SK-N-SH (cell line): ENCODE data around the gene LEMD1. TPM values are rescaled to one million over a fixed set of nuclear protein-coding genes. Genes with fewer than 3 reads are reported as not detected.

Source experiments
- CTCF ChIA-PET: fragments of 300-600, 350-600 bp; formaldehyde crosslinking; extraction: SDS; loops from one replicate; lab custom pipeline; 2021; lab: Yijun Ruan, JAX
- POLR2A ChIA-PET: fragments of 350-600 bp; sonication (Branson Sonifier 250); formaldehyde crosslinking; extraction: SDS; loops from one replicate; lab custom pipeline; 2020; ENCODE audit warnings: antibody characterized with exemption, inconsistent platforms; lab: Yijun Ruan, JAX
- DNase-seq: peaks from one replicate; pipeline ENCODE4 v3.0.0; 2012
- H2AFZ ChIP-seq: fragments of 200-600 bp; sonication (generic); 2 replicates; pipeline ENCODE4 v1.8.1; 2016; ENCODE audit warnings: antibody characterized with exemption, mild to moderate bottlenecking, low read depth
- H3F3A ChIP-seq: fragments of 200-600 bp; sonication (generic); replicated peaks from 2 replicates; pipeline ENCODE3; 2016; ENCODE audit warnings: antibody characterized with exemption, mild to moderate bottlenecking; ENCODE audit not compliant: insufficient read depth
- H3K27ac ChIP-seq, 2 experiments: fragments of 200-500 bp in 1 of 2; fragments of 200-600 bp in 1 of 2; sonication (Bioruptor generic) in 1 of 2; sonication (generic), shearing (Covaris generic) in 1 of 2; 2 replicates each; pipeline versions ENCODE4 v1.5.1 to v1.6.1; 2014 to 2016; ENCODE audit warnings: low read depth in 2 of 2, inconsistent platforms in 1 of 2, low read length in 1 of 2, mild to moderate bottlenecking in 1 of 2, mixed read lengths in 1 of 2
- H3K27me3 ChIP-seq: fragments of 200-600 bp; sonication (generic), shearing (Covaris generic); 2 replicates; pipeline ENCODE4 v1.6.1; 2016; ENCODE audit warnings: mixed run types; ENCODE audit not compliant: insufficient read depth
- H3K36me3 ChIP-seq, 2 experiments: fragments of 200-500 bp in 1 of 2; fragments of 200-600 bp in 1 of 2; sonication (Bioruptor generic) in 1 of 2; sonication (generic) in 1 of 2; replicated peaks in 1 of 2; 2 replicates each; pipeline versions ENCODE3 to v1.5.1; 2014 to 2016; ENCODE audit warnings: low read length in 1 of 2, mild to moderate bottlenecking in 1 of 2; ENCODE audit not compliant: insufficient read depth in 2 of 2, control insufficient read depth in 1 of 2
- H3K4me1 ChIP-seq, 2 experiments: fragments of 200-500 bp in 1 of 2; fragments of 200-600 bp in 1 of 2; sonication (Bioruptor generic) in 1 of 2; sonication (generic), shearing (Covaris generic) in 1 of 2; 2 replicates each; pipeline versions ENCODE4 v1.5.1 to v1.6.1; 2014 to 2016; ENCODE audit warnings: low read depth in 1 of 2, low read length in 1 of 2, mixed run types in 1 of 2; ENCODE audit not compliant: insufficient read depth in 2 of 2, control insufficient read depth in 1 of 2
- H3K4me2 ChIP-seq: fragments of 200-600 bp; sonication (generic), shearing (Covaris generic); 2 replicates; pipeline ENCODE4 v1.6.1; 2017; ENCODE audit warnings: mixed run types
- H3K4me3 ChIP-seq, 2 experiments: fragments of 200-500 bp in 1 of 2; fragments of 200-600 bp in 1 of 2; sonication (Bioruptor generic) in 1 of 2; sonication (generic), shearing (Covaris generic) in 1 of 2; 2 replicates each; pipeline versions ENCODE4 v1.5.1 to v1.8.1; 2014 to 2016; ENCODE audit warnings: low read depth in 2 of 2, inconsistent platforms in 1 of 2, low read length in 1 of 2, mild to moderate bottlenecking in 1 of 2, mixed read lengths in 1 of 2, moderate library complexity in 1 of 2
- H3K79me2 ChIP-seq: fragments of 200-600 bp; sonication (generic); 2 replicates; pipeline ENCODE4 v1.8.1; 2017; ENCODE audit warnings: mild to moderate bottlenecking; ENCODE audit not compliant: insufficient read depth
- H3K9ac ChIP-seq: fragments of 200-600 bp; sonication (generic); 2 replicates; pipeline ENCODE4 v1.6.1; 2017; ENCODE audit warnings: mixed run types
- H3K9me2 ChIP-seq: fragments of 200-600 bp; sonication (generic); 2 replicates; pipeline ENCODE4 v1.6.1; 2017; ENCODE audit warnings: mixed run types
- H3K9me3 ChIP-seq: fragments of 200-600 bp; sonication (generic); 2 replicates; pipeline ENCODE4 v1.6.1; 2017; ENCODE audit warnings: mixed run types, mild to moderate bottlenecking, moderate library complexity
- H4K20me1 ChIP-seq: fragments of 200-600 bp; sonication (generic); 2 replicates; pipeline ENCODE4 v1.6.1; 2017; ENCODE audit warnings: mild to moderate bottlenecking, mixed run types; ENCODE audit not compliant: insufficient read depth
- EZH2phosphoT487 ChIP-seq: fragments of 200-600 bp; sonication (generic); IDR thresholded peaks from 2 replicates; pipeline ENCODE4 v1.6.1; 2017; ENCODE audit warnings: low read depth, mixed run types, mild to moderate bottlenecking, antibody characterized with exemption, moderate library complexity, borderline replicate concordance
- FOSL2 ChIP-seq: IDR thresholded peaks from 2 replicates; pipeline ENCODE4 v1.4.0; 2012; ENCODE audit warnings: low read depth, mild to moderate bottlenecking, moderate library complexity, borderline replicate concordance
- GABPA ChIP-seq: IDR thresholded peaks from 2 replicates; pipeline ENCODE4 v1.4.0; 2012; ENCODE audit warnings: low read depth, mild to moderate bottlenecking
- MAX ChIP-seq: IDR thresholded peaks from 2 replicates; pipeline ENCODE4 v1.4.0; 2012; ENCODE audit warnings: low read depth
- MXI1 ChIP-seq: IDR thresholded peaks from 2 replicates; pipeline ENCODE4 v1.6.1; 2012; ENCODE audit warnings: mild to moderate bottlenecking, low read depth, low read length, improper control_type of control experiment
- NFIC ChIP-seq: IDR thresholded peaks from 2 replicates; pipeline ENCODE4 v1.4.0; 2012; ENCODE audit warnings: borderline replicate concordance
- RAD21 ChIP-seq: IDR thresholded peaks from 2 replicates; pipeline ENCODE4 v1.6.1; 2012; ENCODE audit warnings: mild to moderate bottlenecking, low read length
- RCOR1 ChIP-seq: fragments of 150-350 bp; IDR thresholded peaks from 2 replicates; pipeline ENCODE4 v1.6.1; 2017; ENCODE audit warnings: antibody characterized with exemption, low read length
- REST ChIP-seq: IDR thresholded peaks from 2 replicates; pipeline ENCODE4 v1.6.1; 2012; ENCODE audit warnings: mild to moderate bottlenecking, low read depth, low read length, moderate library complexity
- RXRA ChIP-seq: IDR thresholded peaks from 2 replicates; pipeline ENCODE4 v1.4.0; 2012; ENCODE audit warnings: low read depth, mild to moderate bottlenecking, borderline replicate concordance
- SIN3A ChIP-seq: IDR thresholded peaks from 2 replicates; pipeline ENCODE4 v1.6.1; 2012; ENCODE audit warnings: low read depth, mild to moderate bottlenecking, low read length, moderate library complexity, borderline replicate concordance
- SMC3 ChIP-seq: IDR thresholded peaks from 2 replicates; pipeline ENCODE4 v1.6.1; 2012; ENCODE audit warnings: low read depth, low read length, improper control_type of control experiment
- TCF12 ChIP-seq: IDR thresholded peaks from 2 replicates; pipeline ENCODE4 v1.4.0; 2012
- TEAD4 ChIP-seq: IDR thresholded peaks from 2 replicates; pipeline ENCODE4 v1.4.0; 2012; ENCODE audit warnings: mild to moderate bottlenecking, borderline replicate concordance; ENCODE audit not compliant: insufficient read depth
- USF2 ChIP-seq: fragments of 150-350 bp; IDR thresholded peaks from 2 replicates; pipeline ENCODE4 v1.6.1; 2017; ENCODE audit warnings: antibody characterized with exemption, low read length, low read depth, borderline replicate concordance
- YY1 ChIP-seq: IDR thresholded peaks from 2 replicates; pipeline ENCODE4 v1.4.0; 2012; ENCODE audit warnings: low read depth, mild to moderate bottlenecking
- ZBTB33 ChIP-seq: IDR thresholded peaks from 2 replicates; pipeline ENCODE4 v1.4.0; 2012; ENCODE audit warnings: low read depth, borderline replicate concordance
- WGBS: methylation state at CpG from one replicate; pipeline ENCODE4 v1.1.6; 2017; ENCODE audit warnings: low lambda C conversion rate; 5-methylcytosine and 5-hydroxymethylcytosine counted together
- polyA plus RNA-seq, 3 experiments: library from polyadenylated mRNA; depleted of rRNA; stranded (reverse); fragments of >200 nt; gene quantifications; 2 replicates each; pipeline ENCODE4 v1.2.3, GENCODE V29; 2012

Gene LEMD1
- polyA plus RNA-seq, 1 of the 3 experiments (the other 2 are of a cell fraction): not detected

- TF ChIP-seq GABPA (no peak), SMC3 (no peak), FOSL2 (no peak), SIN3A (no peak), RAD21 (no peak), RCOR1 (no peak)
- TF ChIP-seq, all 33 proteins: peak for 0
Observed at GRCh38 chr1:205440476-205441317, 18.8 kb upstream of the LEMD1 start (continued).

- POLR2A ChIA-PET: no interaction called here
- WGBS: 48% methylated on average over 3 of the region's 5 CpGs
- H3K4me1 ChIP-seq: peaks cover 0 to 3% of the 10 kb centered on the region in 2 experiments; a peak in 1 of 4 replicates
- DNase-seq: no peak
- H4K20me1 ChIP-seq: no peaks in the 10 kb centered on the region
- TF ChIP-seq NFIC (no peak), REST (no peak), MAX (no peak), YY1 (no peak), MXI1 (no peak), EZH2phosphoT487 (no peak), TEAD4 (no peak), RXRA (no peak), USF2 (no peak), TCF12 (no peak), SIN3A (no peak), ZBTB33 (no peak), SMC3 (no peak)
- no peak overlapping the region for H3K9ac ChIP-seq
- no peaks in the 10 kb centered on the region for H3F3A ChIP-seq
- H3K4me2 ChIP-seq: no peak overlapping the region
- H3K27me3 ChIP-seq: peaks cover 46% of the 10 kb centered on the region; the same call in 1 of the 2 replicates
- H3K9me3 ChIP-seq: no peaks in the 10 kb centered on the region
- H3K79me2 ChIP-seq: no peaks in the 10 kb centered on the region
- no peaks in the 10 kb centered on the region for H3K36me3 ChIP-seq
- no peaks in the 10 kb centered on the region for H3K9me2 ChIP-seq
- H2AFZ ChIP-seq: no peak overlapping the region
- no peak overlapping the region for H3K4me3 ChIP-seq
- H3K27ac ChIP-seq: no peak overlapping the region
- CTCF ChIA-PET: interaction anchor here (1.2 to 2.5 kb wide), 9 partner anchors 14 to 89 kb away, joined by 3 to 11 read pairs (median 10); no protein-coding TSS in a partner anchor
Observed at GRCh38 chr1:205440121-205440475, 18.2 kb upstream of the LEMD1 start.
